ENCODE results near the gene LCP1.

DNA sequence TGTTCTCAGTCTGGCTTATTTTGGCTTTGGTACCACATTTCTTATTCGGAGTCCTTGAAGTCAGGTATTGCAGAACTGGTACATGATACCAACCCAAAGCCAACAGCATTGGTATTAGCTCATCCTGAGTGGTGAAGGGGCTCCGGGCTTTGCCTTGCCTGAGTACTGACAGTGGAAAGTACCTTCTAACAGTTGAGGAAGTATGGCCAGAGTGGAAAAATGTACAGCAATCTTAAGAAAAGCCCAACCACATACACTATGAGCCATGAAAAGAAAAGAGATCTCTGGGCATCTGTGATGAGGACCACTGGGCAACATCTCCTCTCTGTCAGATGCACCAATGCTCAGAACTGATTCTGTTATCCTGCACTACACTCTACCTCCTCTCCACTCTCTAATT lies 8.3 kb downstream of the LCP1 start:
- TF ChIP-seq POLR2A (IDR thresholded peaks at IDR 0.05) (no peak), CTCF (IDR thresholded peaks at IDR 0.05 in 4 of 5, conservative IDR thresholded peaks at IDR 0.05 in 1 of 5) (no peak)
